ENCODE data around the gene NACC1.

The NACC1 gene

DNA sequence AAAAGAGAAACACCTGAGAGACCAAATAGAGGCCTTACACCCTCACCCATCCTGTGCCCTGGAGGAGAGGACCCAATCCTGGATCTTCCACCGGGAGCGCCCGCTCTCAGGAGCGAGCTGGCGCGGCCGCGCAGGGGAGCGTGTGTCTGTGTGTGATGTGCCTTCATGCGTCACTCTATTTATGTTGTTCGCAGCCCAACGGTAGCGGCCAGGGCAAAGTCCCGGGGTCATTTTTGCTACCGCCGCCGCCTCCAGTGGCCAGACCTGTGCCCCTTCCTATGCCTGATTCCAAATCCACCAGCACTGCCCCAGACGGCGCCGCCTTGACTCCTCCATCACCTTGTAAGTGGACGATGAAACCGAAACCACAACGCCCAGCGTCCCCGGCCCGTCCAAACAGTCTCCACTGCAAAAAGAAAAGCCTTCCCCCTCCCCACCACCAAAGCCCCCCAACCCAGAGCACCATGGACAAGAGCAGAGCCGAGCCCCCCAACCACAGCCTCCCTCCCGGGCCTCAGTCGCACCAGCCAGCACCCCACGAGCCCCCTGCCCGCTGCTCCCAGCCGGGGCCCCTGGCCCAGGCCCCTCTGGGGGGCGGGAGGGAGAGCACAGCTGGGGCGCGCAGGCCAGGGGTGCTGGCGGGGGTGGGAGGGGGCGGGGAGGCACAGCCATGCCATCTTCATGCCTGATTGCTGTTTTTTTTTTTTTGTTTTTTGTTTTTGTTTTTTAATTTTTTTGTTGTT lies 30.1 kb upstream of the NACC1 start:
- Histone ChIP-seq H3K9ac (ENCODE audit: low read depth in 1 of 2, low read length in 2 of 2) (no peak overlapping the region), H3K27me3 (ENCODE audit: control insufficient read depth in 2 of 2, insufficient read depth in 2 of 2, low read length in 2 of 2) (no peaks in the 10 kb centered on the region), H3K27ac (ENCODE audit: low read depth in 2 of 2, low read length in 2 of 2) (no peak overlapping the region), H3K9me3 (ENCODE audit: control insufficient read depth in 2 of 2, low read length in 2 of 2) (no peaks in the 10 kb centered on the region), H3K4me1 (ENCODE audit: control insufficient read depth in 2 of 2, insufficient read depth in 2 of 2, low read length in 2 of 2) (no peaks in the 10 kb centered on the region), H3K36me3 (ENCODE audit: control insufficient read depth in 2 of 2, insufficient read depth in 2 of 2, low read length in 2 of 2) (peaks cover 7 to 10% of the 10 kb centered on the region in 2 donors), H3K4me3 (ENCODE audit: low read length in 2 of 2) (no peak overlapping the region)

DNA sequence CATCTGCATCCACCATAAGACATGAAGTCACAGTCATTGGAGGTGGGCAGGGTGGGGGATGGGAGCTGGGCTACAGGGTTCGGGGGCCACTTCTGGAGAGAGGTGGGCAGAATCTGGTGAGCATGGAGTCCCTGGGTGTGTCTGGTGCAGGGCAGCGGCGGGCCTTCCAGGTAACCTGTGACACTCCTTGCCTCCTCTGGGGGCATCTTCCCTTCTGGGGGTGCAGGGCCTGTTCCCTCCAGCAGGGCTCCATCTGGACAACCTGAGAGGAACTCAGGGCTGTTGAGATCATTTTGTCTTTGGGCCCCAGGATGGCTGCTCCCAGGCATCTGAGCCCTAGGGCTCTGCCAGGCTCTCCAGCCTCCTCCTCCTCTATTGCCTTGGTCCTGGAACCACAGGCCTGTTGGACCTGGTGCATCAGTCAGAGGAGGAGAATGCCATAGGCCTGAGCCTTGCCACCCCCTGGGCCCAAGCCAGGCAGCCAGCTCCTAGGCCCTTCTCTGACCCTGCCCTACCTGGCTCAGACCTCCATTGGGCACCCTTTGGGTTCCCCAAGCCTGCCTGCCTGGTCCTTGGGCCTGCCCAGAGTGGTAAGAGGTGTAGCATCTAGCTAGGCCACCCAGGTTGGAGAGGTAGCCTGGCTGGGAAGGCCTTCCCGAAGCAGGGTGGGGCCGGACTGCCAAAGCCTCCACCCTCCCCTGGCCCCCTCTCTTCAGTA lies 28.8 kb upstream of the NACC1 start:
- H3K4me3 ChIP-seq (ENCODE audit: low read length in 2 of 2) = no peak overlapping the region
- peaks cover 0 to 3% of the 10 kb centered on the region in 2 donors for H3K36me3 ChIP-seq (ENCODE audit: control insufficient read depth in 2 of 2, insufficient read depth in 2 of 2, low read length in 2 of 2)
- peaks cover 0 to 4% of the 10 kb centered on the region in 2 donors for H3K4me1 ChIP-seq (ENCODE audit: control insufficient read depth in 2 of 2, insufficient read depth in 2 of 2, low read length in 2 of 2)
- no peak overlapping the region for H3K9ac ChIP-seq (ENCODE audit: low read depth in 1 of 2, low read length in 2 of 2)
- H3K9me3 ChIP-seq (ENCODE audit: control insufficient read depth in 2 of 2, low read length in 2 of 2) = no peaks in the 10 kb centered on the region
- H3K27me3 ChIP-seq (ENCODE audit: control insufficient read depth in 2 of 2, insufficient read depth in 2 of 2, low read length in 2 of 2) = no peaks in the 10 kb centered on the region
- H3K27ac ChIP-seq (ENCODE audit: low read depth in 2 of 2, low read length in 2 of 2) = no peak overlapping the region

DNA sequence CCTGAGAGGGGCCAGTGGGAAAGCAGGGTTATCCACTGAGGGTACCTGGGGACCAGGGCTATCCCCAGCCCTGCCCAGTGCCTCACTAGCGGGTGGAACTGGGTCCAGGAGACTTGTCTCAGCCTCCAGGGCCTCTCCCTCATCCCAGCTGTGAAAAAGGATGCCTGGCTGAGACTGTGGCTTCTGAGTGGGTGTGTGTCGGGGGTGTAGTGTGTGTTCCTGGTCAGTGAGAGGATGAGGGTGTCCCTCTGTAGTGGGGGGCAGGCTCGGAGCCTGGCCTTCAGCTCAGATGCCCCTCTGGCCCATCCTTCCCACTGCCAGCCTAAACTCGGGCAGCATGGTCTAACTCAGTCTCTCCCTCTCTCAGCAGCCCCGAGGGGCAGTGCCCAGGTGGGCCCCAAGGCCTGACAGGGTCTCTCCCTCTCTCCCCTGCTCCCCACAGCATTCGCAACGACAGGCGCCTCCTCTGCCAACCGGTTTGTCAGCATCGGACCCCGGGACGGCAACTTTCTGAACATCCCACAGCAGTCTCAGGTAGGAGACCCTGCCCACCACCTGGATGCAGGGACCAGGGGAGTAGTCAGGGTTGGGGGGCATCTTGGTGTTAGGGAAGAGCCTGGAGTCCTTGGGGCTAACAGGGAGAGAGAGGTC lies 28.1 kb upstream of the NACC1 start:
- Histone ChIP-seq H3K9me3 (ENCODE audit: control insufficient read depth in 2 of 2, low read length in 2 of 2) (no peaks in the 10 kb centered on the region), H3K27me3 (ENCODE audit: control insufficient read depth in 2 of 2, insufficient read depth in 2 of 2, low read length in 2 of 2) (no peaks in the 10 kb centered on the region), H3K27ac (ENCODE audit: low read depth in 2 of 2, low read length in 2 of 2) (no peak overlapping the region), H3K9ac (ENCODE audit: low read depth in 1 of 2, low read length in 2 of 2) (no peak overlapping the region), H3K4me3 (ENCODE audit: low read length in 2 of 2) (no peak overlapping the region), H3K4me1 (ENCODE audit: control insufficient read depth in 2 of 2, insufficient read depth in 2 of 2, low read length in 2 of 2) (peaks cover 0 to 4% of the 10 kb centered on the region in 2 donors), H3K36me3 (ENCODE audit: control insufficient read depth in 2 of 2, insufficient read depth in 2 of 2, low read length in 2 of 2) (peaks cover 0 to 3% of the 10 kb centered on the region in 2 donors)

DNA sequence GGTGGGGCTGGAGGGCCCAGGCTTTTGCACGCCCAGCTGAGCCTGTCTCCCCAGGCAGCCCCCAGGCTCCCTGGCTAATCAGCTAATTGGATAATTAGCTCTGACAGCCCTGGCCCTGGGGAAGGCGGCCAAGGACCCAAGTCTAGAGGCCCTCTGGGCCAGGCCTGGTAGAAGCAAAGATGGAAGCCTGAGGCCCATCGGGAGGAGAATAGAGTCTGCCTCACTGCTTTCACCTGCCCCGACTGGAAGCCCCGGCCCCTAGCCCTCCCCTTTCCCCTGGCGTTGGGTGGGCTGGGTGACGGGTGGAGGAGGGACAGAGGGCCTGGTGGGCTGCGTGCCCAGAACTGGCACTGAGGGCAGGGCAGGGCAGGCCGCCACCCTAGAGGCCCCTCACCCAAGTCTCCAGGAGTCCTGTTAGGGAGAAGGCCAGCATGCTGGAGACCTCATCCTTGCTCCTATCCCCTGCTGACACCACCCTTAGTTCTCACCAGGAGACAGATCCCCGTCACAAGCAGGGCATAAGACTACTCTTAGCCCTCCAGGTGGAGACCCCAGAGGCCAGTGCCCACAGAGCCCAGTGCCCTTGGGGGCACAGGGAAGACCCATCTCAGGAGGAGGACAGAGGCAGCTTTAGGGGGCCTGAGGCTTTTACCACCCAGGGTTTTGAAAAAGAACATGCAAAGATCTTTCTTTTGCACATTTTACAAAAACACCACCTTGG lies 27.4 kb upstream of the NACC1 start:
- Histone ChIP-seq H3K4me1 (ENCODE audit: control insufficient read depth in 2 of 2, insufficient read depth in 2 of 2, low read length in 2 of 2) (peaks cover 0 to 4% of the 10 kb centered on the region in 2 donors), H3K9me3 (ENCODE audit: control insufficient read depth in 2 of 2, low read length in 2 of 2) (no peaks in the 10 kb centered on the region), H3K36me3 (ENCODE audit: control insufficient read depth in 2 of 2, insufficient read depth in 2 of 2, low read length in 2 of 2) (no peaks in the 10 kb centered on the region), H3K27ac (ENCODE audit: low read depth in 2 of 2, low read length in 2 of 2) (no peak overlapping the region), H3K4me3 (ENCODE audit: low read length in 2 of 2) (no peak overlapping the region), H3K9ac (ENCODE audit: low read depth in 1 of 2, low read length in 2 of 2) (no peak overlapping the region), H3K27me3 (ENCODE audit: control insufficient read depth in 2 of 2, insufficient read depth in 2 of 2, low read length in 2 of 2) (no peaks in the 10 kb centered on the region)

GRCh38 chr19:13091400-13092157 lies 26.5 kb upstream of the NACC1 start:
- no peaks in the 10 kb centered on the region for H3K36me3 ChIP-seq (ENCODE audit: control insufficient read depth in 2 of 2, insufficient read depth in 2 of 2, low read length in 2 of 2)

DNA sequence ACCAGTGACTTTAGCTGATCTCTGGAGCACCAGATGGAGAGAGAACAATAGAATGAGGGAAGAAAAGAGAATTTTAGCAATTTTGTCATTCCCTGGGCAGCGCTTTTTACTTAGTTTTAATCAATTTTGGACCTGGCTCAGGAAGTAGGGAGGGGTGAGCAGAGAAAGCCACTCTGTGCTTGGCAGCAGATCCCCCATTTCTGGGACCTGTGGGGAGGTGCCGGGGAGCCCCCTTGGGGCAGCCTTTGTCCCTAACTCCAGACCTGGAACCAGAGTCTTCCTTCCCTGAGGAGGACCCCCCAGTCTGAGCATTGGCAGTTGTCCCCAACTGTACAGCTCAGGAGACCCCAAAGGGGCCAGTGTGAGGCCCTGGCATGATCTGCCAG lies 25.9 kb upstream of the NACC1 start:
- H3K4me1 ChIP-seq (ENCODE audit: control insufficient read depth in 2 of 2, insufficient read depth in 2 of 2, low read length in 2 of 2) = peaks cover 2 to 4% of the 10 kb centered on the region in 2 donors

More at GRCh38 chr19:13091400-13092157, 26.5 kb upstream of the NACC1 start:
- peaks cover 2 to 4% of the 10 kb centered on the region in 2 donors for H3K4me1 ChIP-seq (ENCODE audit: control insufficient read depth in 2 of 2, insufficient read depth in 2 of 2, low read length in 2 of 2)
- no peak overlapping the region for H3K4me3 ChIP-seq (ENCODE audit: low read length in 2 of 2)
- no peaks in the 10 kb centered on the region for H3K27me3 ChIP-seq (ENCODE audit: control insufficient read depth in 2 of 2, insufficient read depth in 2 of 2, low read length in 2 of 2)
- no peak overlapping the region for H3K9ac ChIP-seq (ENCODE audit: low read depth in 1 of 2, low read length in 2 of 2)
- H3K27ac ChIP-seq (ENCODE audit: low read depth in 2 of 2, low read length in 2 of 2) = no peak overlapping the region
- H3K9me3 ChIP-seq (ENCODE audit: control insufficient read depth in 2 of 2, low read length in 2 of 2) = no peaks in the 10 kb centered on the region

DNA sequence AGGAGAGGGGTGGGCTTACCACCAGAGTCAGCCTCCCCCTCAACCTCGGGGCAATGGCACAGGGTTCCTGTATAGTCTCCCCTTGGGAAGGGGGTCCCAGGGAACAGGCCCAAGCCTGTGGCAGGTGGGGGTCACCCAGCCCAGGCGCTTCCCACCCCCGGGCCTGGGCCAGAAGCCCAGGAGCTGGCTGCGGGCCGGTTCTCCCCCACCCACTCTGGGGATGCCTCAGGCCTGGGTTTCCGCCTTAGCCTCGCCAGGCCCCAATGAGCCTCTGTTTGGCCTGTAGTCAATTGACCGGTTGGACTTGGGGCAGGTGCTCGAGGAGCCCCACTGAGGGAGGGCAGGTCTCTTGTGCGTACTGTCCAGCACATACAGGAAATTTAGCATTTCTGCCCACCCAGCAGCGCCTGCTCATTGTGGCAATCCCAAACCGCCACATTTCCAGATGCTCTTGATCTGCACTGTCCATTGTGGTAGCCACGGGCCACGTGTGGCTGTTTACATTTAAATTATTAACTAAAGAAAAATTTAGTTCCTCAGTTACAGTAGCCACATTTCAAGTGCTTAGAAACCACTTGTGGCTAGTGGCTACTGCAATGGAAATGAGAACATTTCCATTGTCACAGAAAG lies 25.3 kb upstream of the NACC1 start:
- H3K9ac ChIP-seq (ENCODE audit: low read depth in 1 of 2, low read length in 2 of 2) = no peak overlapping the region
- no peaks in the 10 kb centered on the region for H3K9me3 ChIP-seq (ENCODE audit: control insufficient read depth in 2 of 2, low read length in 2 of 2)
- no peaks in the 10 kb centered on the region for H3K36me3 ChIP-seq (ENCODE audit: control insufficient read depth in 2 of 2, insufficient read depth in 2 of 2, low read length in 2 of 2)
- no peaks in the 10 kb centered on the region for H3K27me3 ChIP-seq (ENCODE audit: control insufficient read depth in 2 of 2, insufficient read depth in 2 of 2, low read length in 2 of 2)
- no peak overlapping the region for H3K27ac ChIP-seq (ENCODE audit: low read depth in 2 of 2, low read length in 2 of 2)
- H3K4me1 ChIP-seq (ENCODE audit: control insufficient read depth in 2 of 2, insufficient read depth in 2 of 2, low read length in 2 of 2) = peaks cover 2 to 4% of the 10 kb centered on the region in 2 donors
- no peak overlapping the region for H3K4me3 ChIP-seq (ENCODE audit: low read length in 2 of 2)

More for the DNA sequence above, 25.9 kb upstream of the NACC1 start:
- H3K9ac ChIP-seq (ENCODE audit: low read depth in 1 of 2, low read length in 2 of 2) = no peak overlapping the region
- H3K9me3 ChIP-seq (ENCODE audit: control insufficient read depth in 2 of 2, low read length in 2 of 2) = no peaks in the 10 kb centered on the region
- H3K27me3 ChIP-seq (ENCODE audit: control insufficient read depth in 2 of 2, insufficient read depth in 2 of 2, low read length in 2 of 2) = no peaks in the 10 kb centered on the region
- H3K36me3 ChIP-seq (ENCODE audit: control insufficient read depth in 2 of 2, insufficient read depth in 2 of 2, low read length in 2 of 2) = no peaks in the 10 kb centered on the region
- no peak overlapping the region for H3K4me3 ChIP-seq (ENCODE audit: low read length in 2 of 2)
- H3K27ac ChIP-seq (ENCODE audit: low read depth in 2 of 2, low read length in 2 of 2) = no peak overlapping the region

- no peaks in the 10 kb centered on the region for H3K27me3 ChIP-seq (ENCODE audit: control insufficient read depth in 2 of 2, insufficient read depth in 2 of 2, low read length in 2 of 2)
Observed at GRCh38 chr19:13093407-13094105, 24.5 kb upstream of the NACC1 start.

DNA sequence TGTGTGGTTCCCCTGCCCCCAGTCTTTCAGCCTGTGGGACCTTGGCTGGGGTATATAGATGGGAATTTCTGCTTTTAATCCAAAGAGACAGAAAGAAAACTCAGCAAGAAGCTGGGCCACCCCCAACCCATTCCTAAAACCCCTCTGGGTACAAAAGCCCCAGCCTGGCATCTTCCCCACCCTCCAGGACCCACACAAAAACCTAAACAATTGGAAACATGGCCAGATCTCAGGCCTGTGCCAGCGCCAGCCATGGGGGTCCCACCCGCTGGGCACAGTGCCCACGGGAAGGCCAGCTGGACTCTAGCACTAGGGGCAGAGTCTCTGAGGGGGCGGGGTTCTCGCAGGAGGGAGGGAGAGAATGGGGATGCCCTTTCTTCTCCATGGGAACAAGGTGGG lies 24.0 kb upstream of the NACC1 start:
- Histone ChIP-seq H3K4me1 (ENCODE audit: control insufficient read depth in 2 of 2, insufficient read depth in 2 of 2, low read length in 2 of 2) (peaks cover 5 to 9% of the 10 kb centered on the region in 2 donors), H3K27ac (ENCODE audit: low read depth in 2 of 2, low read length in 2 of 2) (peak overlapping the region in 1 of 2 donors; percentile 38), H3K27me3 (ENCODE audit: control insufficient read depth in 2 of 2, insufficient read depth in 2 of 2, low read length in 2 of 2) (no peaks in the 10 kb centered on the region), H3K9me3 (ENCODE audit: control insufficient read depth in 2 of 2, low read length in 2 of 2) (no peaks in the 10 kb centered on the region), H3K36me3 (ENCODE audit: control insufficient read depth in 2 of 2, insufficient read depth in 2 of 2, low read length in 2 of 2) (no peaks in the 10 kb centered on the region), H3K9ac (ENCODE audit: low read depth in 1 of 2, low read length in 2 of 2) (no peak overlapping the region), H3K4me3 (ENCODE audit: low read length in 2 of 2) (no peak overlapping the region)

More at GRCh38 chr19:13093407-13094105, 24.5 kb upstream of the NACC1 start:
- no peaks in the 10 kb centered on the region for H3K36me3 ChIP-seq (ENCODE audit: control insufficient read depth in 2 of 2, insufficient read depth in 2 of 2, low read length in 2 of 2)
- no peaks in the 10 kb centered on the region for H3K9me3 ChIP-seq (ENCODE audit: control insufficient read depth in 2 of 2, low read length in 2 of 2)
- peak overlapping the region in 1 of 2 donors; percentile 38 for H3K27ac ChIP-seq (ENCODE audit: low read depth in 2 of 2, low read length in 2 of 2)
- no peak overlapping the region for H3K4me3 ChIP-seq (ENCODE audit: low read length in 2 of 2)
- H3K4me1 ChIP-seq (ENCODE audit: control insufficient read depth in 2 of 2, insufficient read depth in 2 of 2, low read length in 2 of 2) = peaks cover 2 to 4% of the 10 kb centered on the region in 2 donors
- H3K9ac ChIP-seq (ENCODE audit: low read depth in 1 of 2, low read length in 2 of 2) = no peak overlapping the region

Measured in mucosa of rectum (tissue), 2 donors.